GM19239 (cell line): ENCODE data around the gene NAA80.

Experiments used
- DNase-seq: peaks from one replicate; pipeline ENCODE4 v3.0.0; 2011; ENCODE audit warnings: low spot score; ENCODE audit not compliant: insufficient read length
- FAIRE-seq: peaks from 2 replicates; lab custom pipeline; 2011; peaks lifted over from hg19 to GRCh38; lab: Jason Lieb, UNC

NAA80 gene

GRCh38 chr3:50298836-50299637 lies at the start of gene NAA80, which contains the start of gene HYAL3:
TSS of gene NAA80 (minus strand) at chr3:50299405. CDS start at chr3:50297463, 1,942 bp downstream.
TSS of gene HYAL3 (minus strand) at chr3:50299405. CDS start at chr3:50295602, 3,803 bp downstream.
- FAIRE-seq (peak; percentile 99), DNase-seq (peak; percentile 88)

GRCh38 chr3:50347187-50347813 lies 48.1 kb upstream of the NAA80 start:
- DNase-seq, result no peak
- peak; percentile 91 for FAIRE-seq

DNA sequence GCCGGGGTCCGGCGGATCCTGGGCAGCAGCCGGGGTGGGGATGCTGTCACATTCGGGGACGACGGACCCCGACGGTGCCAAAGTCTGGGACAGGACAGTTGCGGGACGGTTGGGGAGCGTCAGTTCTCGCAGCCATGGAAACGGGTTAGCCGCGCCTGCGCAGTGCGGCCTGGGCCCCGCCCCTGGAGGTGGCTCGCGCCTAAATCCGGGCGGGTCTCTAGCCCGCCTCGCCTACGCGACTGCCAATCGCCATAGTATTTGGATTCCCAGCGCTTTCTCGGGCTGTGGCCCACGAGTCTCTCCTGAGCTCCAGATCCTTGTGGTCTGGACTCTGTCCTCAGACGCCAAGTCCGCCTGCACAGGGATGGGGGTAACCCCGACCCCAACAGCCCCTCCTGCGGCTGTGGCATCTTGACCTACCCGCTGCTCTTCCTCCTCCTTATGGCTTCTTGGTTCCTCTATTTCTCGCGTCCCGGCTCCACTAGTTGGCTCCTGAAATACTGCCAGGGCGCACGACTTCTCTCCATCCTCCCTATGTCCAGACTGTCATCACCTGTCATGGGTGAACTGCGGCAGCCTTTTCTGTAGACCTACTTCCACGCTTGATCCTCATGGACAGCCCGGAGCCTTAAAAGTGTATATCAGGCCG lies 46.5 kb upstream of the NAA80 start, which contains the start of gene ZMYND10:
ZMYND10 (minus strand) TSS at position 147 of the 649 bp plus-strand sequence. CDS start 153 bp downstream, outside the sequence.
- DNase-seq, result no peak
- peak; percentile 97 for FAIRE-seq

DNA sequence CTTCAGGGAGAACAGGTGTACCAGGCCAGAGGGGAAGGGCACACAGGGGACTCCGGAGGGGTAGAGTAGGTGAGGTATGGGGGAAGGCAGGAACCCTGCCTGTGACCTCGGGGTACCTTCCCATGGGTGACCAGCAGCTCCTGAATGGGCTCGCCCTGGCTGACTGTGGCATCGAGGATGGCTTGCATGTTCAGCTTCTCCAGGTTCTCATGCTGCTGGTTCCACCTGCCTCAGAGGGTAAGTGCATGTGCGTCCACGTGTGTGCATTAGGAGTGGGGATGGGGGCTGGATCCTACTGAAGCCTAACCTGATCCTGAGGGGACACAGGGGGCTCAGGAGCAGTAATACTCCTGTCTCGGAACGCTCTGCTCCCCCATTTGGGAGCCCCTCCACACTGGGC lies 45.8 kb upstream of the NAA80 start:
- FAIRE-seq, result no peak
- DNase-seq, result no peak

- FAIRE-seq, result no peak
- no peak for DNase-seq
These were observed 43.8 kb upstream of the NAA80 start for GRCh38 chr3:50342813-50343633.

DNA sequence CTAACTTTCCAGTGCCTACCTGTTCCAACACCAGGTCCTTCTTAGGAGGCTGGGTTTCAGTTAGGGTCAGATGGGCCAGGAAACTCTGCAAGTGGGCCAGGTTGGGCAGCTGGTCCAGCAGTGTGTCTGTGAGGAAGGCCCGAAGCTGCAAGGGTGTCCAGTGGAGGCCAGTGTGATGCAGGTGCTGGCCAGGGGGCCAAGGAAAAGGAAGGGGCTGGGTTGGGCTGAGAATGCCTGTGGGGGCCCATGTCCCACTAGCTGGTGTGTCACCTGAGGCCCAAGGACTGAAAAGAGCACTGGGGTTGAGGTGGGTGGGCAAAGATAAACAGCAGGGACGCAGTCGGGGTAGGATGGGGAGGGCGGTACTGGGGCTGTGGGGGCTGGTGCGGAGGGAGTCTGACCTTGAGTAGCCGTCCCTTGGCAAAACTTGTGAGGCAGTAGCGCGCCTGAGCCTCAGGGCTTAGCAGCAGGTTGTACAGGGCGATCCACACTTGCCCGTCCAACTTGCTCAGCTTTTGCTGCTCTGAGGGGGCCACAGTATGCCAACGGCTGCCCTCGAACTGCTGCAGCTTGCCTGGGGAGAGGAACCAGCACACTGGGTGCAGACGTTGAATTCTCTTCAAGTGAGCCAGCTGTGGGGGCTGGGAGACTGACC lies 42.9 kb upstream of the NAA80 start:
- FAIRE-seq (no peak), DNase-seq (no peak)

DNA sequence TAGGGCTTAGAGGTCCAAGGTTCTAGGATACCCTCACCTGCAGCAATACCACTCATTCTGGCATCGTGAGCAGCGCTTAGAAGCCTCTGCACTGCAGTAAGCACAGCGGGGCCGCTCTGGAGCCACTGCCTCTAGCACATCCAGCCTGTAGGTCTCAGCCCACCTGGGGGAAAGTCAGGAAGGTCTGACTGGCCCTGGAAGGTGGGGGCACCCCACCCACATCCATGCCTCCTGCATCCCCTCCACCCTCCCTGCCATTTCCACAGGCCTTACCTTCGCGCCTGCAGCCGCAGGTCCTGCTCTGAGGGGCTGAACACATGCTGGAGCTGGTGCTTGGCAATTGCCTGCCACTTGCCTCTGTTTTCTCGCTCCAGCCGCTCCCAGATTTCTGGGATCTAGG lies 42.3 kb upstream of the NAA80 start:
- DNase-seq (no peak), FAIRE-seq (no peak)

DNA sequence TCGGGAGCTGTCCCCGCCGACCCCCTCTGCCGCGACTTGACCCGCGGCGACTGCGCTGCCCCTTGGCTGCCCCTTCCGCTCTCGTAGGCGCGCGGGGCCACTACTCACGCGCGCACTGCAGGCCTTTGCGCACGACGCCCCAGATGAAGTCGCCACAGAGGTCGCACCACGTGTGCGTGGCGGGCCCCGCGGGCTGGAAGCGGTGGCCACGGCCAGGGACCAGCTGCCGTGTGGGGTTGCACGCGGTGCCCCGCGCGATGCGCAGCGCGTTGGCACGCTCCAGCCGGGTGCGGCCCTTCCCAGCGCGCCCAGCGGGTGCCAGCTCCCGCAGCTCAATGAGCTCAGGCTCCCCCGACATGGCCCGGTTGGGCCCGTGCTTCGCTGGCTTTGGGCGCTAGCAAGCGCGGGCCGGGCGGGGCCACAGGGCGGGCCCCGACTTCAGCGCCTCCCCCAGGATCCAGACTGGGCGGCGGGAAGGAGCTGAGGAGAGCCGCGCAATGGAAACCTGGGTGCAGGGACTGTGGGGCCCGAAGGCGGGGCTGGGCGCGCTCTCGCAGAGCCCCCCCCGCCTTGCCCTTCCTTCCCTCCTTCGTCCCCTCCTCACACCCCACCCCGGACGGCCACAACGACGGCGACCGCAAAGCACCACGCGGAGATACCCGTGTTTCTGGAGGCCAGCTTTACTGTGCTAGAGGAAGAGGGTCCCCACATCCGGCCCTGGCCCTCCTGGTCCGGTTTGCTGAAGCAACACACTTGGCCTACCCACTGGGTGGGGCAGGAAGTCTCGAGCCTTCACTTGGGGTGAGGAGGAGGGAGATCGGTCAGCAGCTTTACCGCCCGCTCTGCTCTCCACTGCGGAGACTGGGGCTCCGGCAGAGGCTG lies 41.5 kb upstream of the NAA80 start, which contains the start of gene RASSF1:
RASSF1 (minus strand) TSS at position 389 of the 882 bp plus-strand sequence; CDS start at position 358, 31 bp downstream.
- DNase-seq (peak; percentile 65), FAIRE-seq (peak; percentile 76)

- FAIRE-seq (no peak), DNase-seq (no peak)
These were observed 40.9 kb upstream of the NAA80 start for GRCh38 chr3:50340147-50340447.

- no peak for FAIRE-seq
- no peak for DNase-seq
These were observed 40.4 kb upstream of the NAA80 start for GRCh38 chr3:50339485-50340146.

GRCh38 chr3:50338965-50339364 lies 39.8 kb upstream of the NAA80 start:
- DNase-seq (no peak), FAIRE-seq (peak; percentile 76)

DNA sequence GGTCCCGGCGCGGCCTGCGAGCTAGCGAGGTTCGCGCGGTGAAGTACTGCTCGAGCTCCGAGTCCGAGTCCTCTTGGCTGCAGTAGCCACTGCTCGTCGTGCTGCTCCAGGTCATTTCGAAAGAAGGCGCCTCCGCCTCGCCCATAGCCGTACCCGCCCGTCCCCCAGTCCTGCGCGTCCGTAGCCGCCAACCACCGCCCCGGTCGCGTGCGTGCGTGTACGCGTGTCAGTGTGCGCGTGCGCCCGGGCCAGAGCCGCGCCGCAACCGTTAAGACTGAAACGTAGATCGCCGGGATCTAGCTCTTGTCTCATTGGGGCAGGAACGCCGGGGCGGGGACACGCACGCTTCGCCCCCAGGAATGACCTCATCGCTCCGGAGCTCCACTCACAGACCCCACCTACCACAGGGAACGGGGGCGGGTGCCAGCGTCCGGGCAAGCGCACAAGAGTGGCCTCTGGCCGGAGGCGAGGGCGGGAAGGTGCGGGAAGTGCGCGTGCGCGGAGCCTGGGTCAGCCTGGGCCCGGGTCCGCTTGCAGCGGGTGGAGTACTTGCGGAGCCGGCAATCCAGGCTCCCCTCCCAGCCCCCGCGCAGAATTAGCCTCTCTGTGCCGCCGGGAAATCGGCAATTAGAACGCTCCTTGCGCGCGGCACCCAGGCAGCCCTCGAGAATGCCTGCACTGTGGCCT lies 38.1 kb upstream of the NAA80 start:
- DNase-seq, result peak; percentile 94
- peak; percentile 99 for FAIRE-seq

- DNase-seq, result no peak
- FAIRE-seq, result peak; percentile 74
These were observed 37.4 kb upstream of the NAA80 start for GRCh38 chr3:50336452-50337174.

GRCh38 chr3:50334339-50335075 lies 35.3 kb upstream of the NAA80 start:
- FAIRE-seq, result no peak
- no peak for DNase-seq

GRCh38 chr3:50333744-50334328 lies 34.6 kb upstream of the NAA80 start:
- DNase-seq, result no peak

GRCh38 chr3:50331364-50331907 lies 32.2 kb upstream of the NAA80 start:
- FAIRE-seq (no peak), DNase-seq (no peak)

More at GRCh38 chr3:50333744-50334328, 34.6 kb upstream of the NAA80 start:
- FAIRE-seq, result no peak
